KOPT-K1 (cell line): Measurements from ENCODE around the gene DCAF15.
"Not testable (repeated sequence)": the region's sequence is repeated elsewhere in the genome, so short reads cannot be mapped to it uniquely, and the experiment has no call there.

ENCODE experiments used
- H3K27ac ChIP-seq: fragments of 200-600 bp; sonication (generic); 2 replicates; pipeline ENCODE4 v1.5.1; 2016; ENCODE audit warnings: antibody characterized with exemption, mild to moderate bottlenecking, low read depth, low read length; ENCODE audit not compliant: poor library complexity, severe bottlenecking
- H3K36me3 ChIP-seq: fragments of 200-600 bp; sonication (generic); 2 replicates; pipeline ENCODE4 v1.5.1; 2017; ENCODE audit warnings: antibody characterized with exemption, mild to moderate bottlenecking, low read length, moderate library complexity; ENCODE audit not compliant: insufficient read depth
- H3K9me3 ChIP-seq: fragments of 200-600 bp; sonication (generic); 2 replicates; pipeline ENCODE4 v1.5.1; 2017; ENCODE audit warnings: antibody characterized with exemption, low read length, mild to moderate bottlenecking; ENCODE audit not compliant: insufficient read depth, poor library complexity, severe bottlenecking

DCAF15 gene

DNA sequence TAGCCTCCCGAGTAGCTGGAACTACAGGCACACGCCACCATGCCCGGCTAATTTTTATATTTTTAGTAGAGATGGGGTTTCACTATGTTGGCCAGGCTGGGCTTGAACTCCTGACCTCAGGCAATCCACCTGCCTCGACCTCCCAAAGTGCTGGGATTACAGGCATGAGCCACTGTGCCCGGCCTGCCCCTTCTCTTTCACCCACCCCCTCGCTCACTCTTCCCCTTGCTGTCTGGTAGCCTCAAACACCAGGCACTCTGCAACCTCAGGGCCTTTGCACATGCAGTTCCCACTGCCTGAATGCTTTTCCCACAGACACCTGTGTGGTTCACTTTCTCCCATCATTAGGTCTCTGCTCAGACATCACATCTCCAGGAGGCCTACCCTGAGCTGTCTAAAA is 30.2 kb upstream of the DCAF15 start:
- H3K27ac ChIP-seq, H3K9me3 ChIP-seq: not testable (repeated sequence)
- H3K36me3 ChIP-seq, result peaks cover 86% of the 10 kb centered on the region

GRCh38 chr19:13923194-13923987 is 28.9 kb upstream of the DCAF15 start:
- Histone ChIP-seq H3K9me3 (peaks cover 7% of the 10 kb centered on the region), H3K27ac (no peak overlapping the region), H3K36me3 (peaks cover 92% of the 10 kb centered on the region)

- peaks cover 78% of the 10 kb centered on the region for H3K36me3 ChIP-seq
- H3K27ac ChIP-seq, result no peak overlapping the region
- H3K9me3 ChIP-seq, result peaks cover 2% of the 10 kb centered on the region
These were observed 26.3 kb upstream of the DCAF15 start for GRCh38 chr19:13926010-13926409.

DNA sequence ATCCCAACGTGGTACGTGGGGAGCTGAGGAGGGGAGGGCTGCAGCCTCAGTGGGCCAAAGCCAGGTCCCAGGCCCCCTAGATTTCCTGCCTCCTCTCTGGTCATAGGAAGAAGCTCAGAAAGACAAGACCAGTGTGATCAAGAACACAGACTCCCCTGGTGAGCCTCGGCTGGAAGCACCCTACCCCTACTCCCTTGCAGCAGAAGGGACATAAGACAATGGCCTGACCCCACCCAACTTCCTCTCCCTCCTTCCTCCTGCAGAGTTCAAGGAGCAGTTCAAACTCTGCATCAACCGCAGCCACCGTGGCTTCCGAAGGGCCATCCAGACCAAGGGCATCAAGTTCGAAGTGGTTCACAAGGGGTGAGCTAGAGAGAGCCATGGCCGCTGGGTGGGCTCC is 25.6 kb upstream of the DCAF15 start:
- Histone ChIP-seq H3K9me3 (no peaks in the 10 kb centered on the region), H3K27ac (no peak overlapping the region), H3K36me3 (peaks cover 72% of the 10 kb centered on the region)

- H3K36me3 ChIP-seq, result peaks cover 51% of the 10 kb centered on the region; the same call in 1 of the 2 replicates
These were observed 23.0 kb upstream of the DCAF15 start for GRCh38 chr19:13929340-13929739.

GRCh38 chr19:13929956-13930355 is 22.4 kb upstream of the DCAF15 start:
- H3K9me3 ChIP-seq, result no peaks in the 10 kb centered on the region
- no peak overlapping the region for H3K27ac ChIP-seq
- peaks cover 45% of the 10 kb centered on the region; the same call in 1 of the 2 replicates for H3K36me3 ChIP-seq

More at GRCh38 chr19:13929340-13929739, 23.0 kb upstream of the DCAF15 start:
- H3K9me3 ChIP-seq, result no peaks in the 10 kb centered on the region
- H3K27ac ChIP-seq, result no peak overlapping the region

GRCh38 chr19:13930402-13930801 is 21.9 kb upstream of the DCAF15 start:
- H3K9me3 ChIP-seq, result no peaks in the 10 kb centered on the region

GRCh38 chr19:13931391-13932148 is 20.7 kb upstream of the DCAF15 start:
- Histone ChIP-seq H3K9me3 (no peaks in the 10 kb centered on the region), H3K36me3 (peaks cover 31% of the 10 kb centered on the region; the same call in 1 of the 2 replicates), H3K27ac (no peak overlapping the region)

More at GRCh38 chr19:13930402-13930801, 21.9 kb upstream of the DCAF15 start:
- Histone ChIP-seq H3K27ac (no peak overlapping the region), H3K36me3 (peaks cover 40% of the 10 kb centered on the region; the same call in 1 of the 2 replicates)

GRCh38 chr19:13932149-13932637 is 20.1 kb upstream of the DCAF15 start:
- no peaks in the 10 kb centered on the region for H3K9me3 ChIP-seq
- H3K36me3 ChIP-seq, result peaks cover 24% of the 10 kb centered on the region; the same call in 1 of the 2 replicates
- H3K27ac ChIP-seq, result no peak overlapping the region

- H3K9me3 ChIP-seq, result no peaks in the 10 kb centered on the region
- H3K27ac ChIP-seq, result no peak overlapping the region
- H3K36me3 ChIP-seq, result peaks cover 17% of the 10 kb centered on the region; the same call in 1 of the 2 replicates
These were observed 19.4 kb upstream of the DCAF15 start for GRCh38 chr19:13932911-13933393.

- H3K9me3 ChIP-seq, result no peaks in the 10 kb centered on the region
- 0 out of 2 replicates have a peak, but pooled peaks cover 12% of the 10 kb centered on the region for H3K36me3 ChIP-seq
- no peak overlapping the region for H3K27ac ChIP-seq
These were observed 17.6 kb upstream of the DCAF15 start for GRCh38 chr19:13934785-13935109.

DNA sequence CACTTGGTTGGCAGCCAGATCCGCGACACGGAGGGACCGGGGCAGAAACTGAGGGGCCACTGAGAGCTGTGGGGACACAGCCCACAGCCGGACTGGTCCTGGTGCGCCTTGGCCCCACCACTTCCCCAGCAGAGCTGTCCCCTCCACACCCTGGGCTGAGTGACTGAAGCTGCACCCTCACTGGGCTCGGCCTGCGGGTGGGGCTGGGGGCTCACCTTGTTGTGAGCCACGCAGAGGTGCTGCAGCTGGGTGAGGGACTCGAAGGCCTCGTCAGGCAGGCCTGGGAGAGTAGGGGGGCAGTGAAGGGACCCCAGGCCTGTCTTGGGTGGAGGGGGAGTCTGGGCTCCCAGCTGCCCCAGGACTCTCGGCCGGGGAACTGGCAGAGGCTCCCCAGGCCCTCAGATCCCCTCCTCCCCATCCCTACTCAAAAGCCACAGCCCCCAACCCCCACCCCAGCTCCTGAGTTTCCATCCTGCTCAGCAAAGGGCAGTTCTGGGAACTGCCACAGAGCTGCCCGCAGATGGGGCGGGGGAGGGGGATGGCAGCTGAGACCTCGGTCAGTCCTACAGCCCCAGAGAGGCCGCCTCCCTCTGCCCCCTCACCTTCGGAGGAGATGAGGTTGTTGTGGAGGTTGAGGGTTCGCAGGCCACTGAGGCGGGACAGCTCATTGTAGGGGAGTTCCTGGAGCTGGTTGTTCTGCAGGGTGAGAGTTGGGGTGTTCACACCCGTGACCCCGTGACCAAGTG is 16.4 kb upstream of the DCAF15 start:
- H3K27ac ChIP-seq, result no peak overlapping the region
- H3K9me3 ChIP-seq, result no peaks in the 10 kb centered on the region
- 0 out of 2 replicates have a peak, but pooled peaks cover 1% of the 10 kb centered on the region for H3K36me3 ChIP-seq

- H3K27ac ChIP-seq, result no peak overlapping the region
- no peaks in the 10 kb centered on the region for H3K9me3 ChIP-seq
- H3K36me3 ChIP-seq, result no peaks in the 10 kb centered on the region
These were observed 14.6 kb upstream of the DCAF15 start for GRCh38 chr19:13937479-13938300.
